Endothelial cell of umbilical vein (primary cell): ENCODE results near the gene CUL2.

Source experiments
- CTCF ChIP-seq, 2 donors: IDR thresholded peaks; 1 replicate in 1 of 2; 2 replicates in 1 of 2; pipeline ENCODE4 v1.5.1; 2011; ENCODE audit warnings: low read length in 2 of 2, mild to moderate bottlenecking in 2 of 2, moderate library complexity in 2 of 2, control low read depth in 1 of 2, inconsistent platforms in 1 of 2, low read depth in 1 of 2; ENCODE audit not compliant: insufficient read depth in 1 of 2; ENCODE audit errors: extremely low read depth in 1 of 2
- EZH2 ChIP-seq: IDR thresholded peaks from 2 replicates; pipeline ENCODE4 v1.6.1; 2012; ENCODE audit warnings: borderline replicate concordance, low read depth, mild to moderate bottlenecking, moderate library complexity, low read length, inconsistent platforms; ENCODE audit not compliant: severe bottlenecking
- FOS ChIP-seq: IDR thresholded peaks from 2 replicates; pipeline ENCODE4 v1.6.1; 2011; ENCODE audit warnings: mild to moderate bottlenecking, low read length, moderate library complexity, borderline replicate concordance; ENCODE audit not compliant: insufficient read depth
- MYC ChIP-seq: IDR thresholded peaks from one replicate; pipeline ENCODE4 v1.6.1; 2011; ENCODE audit warnings: mild to moderate bottlenecking, low read depth, low read length
- POLR2A ChIP-seq: IDR thresholded peaks from 2 replicates; pipeline ENCODE4 v1.6.1; 2012; ENCODE audit warnings: low read depth, mild to moderate bottlenecking, control low read depth, low read length
- POLR2AphosphoS5 ChIP-seq: IDR thresholded peaks from 2 replicates; pipeline ENCODE4 v1.6.1; 2012; ENCODE audit warnings: low read depth, mild to moderate bottlenecking, control low read depth, low read length, moderate library complexity; ENCODE audit not compliant: insufficient read depth

GRCh38 chr10:35000936-35001335 is 89.2 kb downstream of the CUL2 start:
- TF ChIP-seq CTCF (IDR thresholded peaks at IDR 0.05; ENCODE audit: extremely low read depth in 1 of 2, insufficient read depth in 1 of 2, low read depth in 1 of 2, low read length in 2 of 2) (no peak), POLR2A (no peak), FOS (no peak), MYC (no peak), POLR2AphosphoS5 (no peak), EZH2 (no peak)
